Measurements from ENCODE around the gene TMEM151A.

Gene TMEM151A

DNA sequence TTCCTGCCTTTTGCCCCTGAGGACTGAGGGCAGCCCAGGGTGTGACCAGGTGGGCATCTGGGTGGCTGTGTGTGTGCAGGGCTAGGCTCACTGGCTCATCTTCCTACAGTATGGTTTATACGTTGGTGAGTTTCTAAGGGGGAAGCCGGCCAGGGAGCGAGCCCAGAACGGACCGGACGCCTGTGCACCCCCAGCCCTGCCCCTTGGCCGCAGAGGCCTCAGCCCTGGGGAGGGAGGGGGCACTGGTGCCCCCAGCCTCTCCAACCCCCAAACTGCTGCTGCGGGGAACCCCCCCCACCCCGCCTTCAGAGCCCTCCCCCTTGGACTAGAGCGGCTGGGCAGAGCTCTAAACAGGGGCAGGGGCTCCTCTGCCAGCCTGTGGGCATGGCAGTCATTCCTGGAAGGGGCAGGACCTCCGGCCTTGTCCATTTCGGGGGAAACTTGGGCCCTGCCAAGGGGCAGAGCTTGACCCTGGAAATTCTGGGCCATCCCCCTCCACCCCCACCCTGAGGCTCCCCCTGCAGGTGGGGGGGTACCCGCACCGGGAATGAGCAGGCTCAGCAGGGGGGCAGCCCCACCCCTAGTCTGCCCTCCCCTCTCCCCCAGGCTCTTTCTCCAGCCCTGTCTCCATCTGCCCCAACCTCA is 8.1 kb upstream of the TMEM151A start:
- DNase-seq, result no peak

GRCh38 chr11:66284526-66285078 is 7.1 kb upstream of the TMEM151A start:
- no peak for DNase-seq

DNA sequence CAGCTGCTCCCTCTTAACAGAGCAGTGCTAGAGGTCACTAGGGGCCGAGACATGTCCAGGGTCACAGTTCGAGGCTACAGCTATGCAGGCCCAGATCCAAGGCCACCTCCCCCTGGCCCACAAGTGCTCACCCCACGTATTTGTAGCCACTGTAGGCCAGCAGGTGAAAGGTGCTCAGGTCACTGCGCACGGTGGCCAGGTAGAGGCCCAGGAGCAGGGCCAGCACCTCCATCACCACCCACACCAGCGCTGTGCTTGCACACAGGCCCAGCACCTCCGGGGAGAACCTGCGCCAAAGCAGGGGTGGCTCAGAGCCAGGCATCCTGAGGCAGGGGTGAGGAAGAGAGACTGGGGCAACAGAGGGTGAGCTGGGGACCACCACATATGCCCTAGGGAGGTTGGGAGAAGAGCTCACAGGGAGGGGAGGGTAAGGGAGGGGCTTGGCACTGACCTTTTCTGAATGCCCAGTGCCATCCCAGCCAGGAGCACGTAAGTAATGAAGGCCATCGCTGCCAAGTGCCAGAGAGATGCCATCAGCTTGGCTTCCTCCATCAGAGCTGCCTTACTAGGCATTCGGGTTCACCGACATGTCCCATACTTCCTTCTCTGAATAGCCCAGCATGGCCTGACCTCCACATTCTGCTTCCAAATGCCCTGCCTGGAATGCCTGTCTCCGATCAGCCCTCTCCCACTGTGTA is 6.3 kb upstream of the TMEM151A start:
- DNase-seq, result no peak

DNA sequence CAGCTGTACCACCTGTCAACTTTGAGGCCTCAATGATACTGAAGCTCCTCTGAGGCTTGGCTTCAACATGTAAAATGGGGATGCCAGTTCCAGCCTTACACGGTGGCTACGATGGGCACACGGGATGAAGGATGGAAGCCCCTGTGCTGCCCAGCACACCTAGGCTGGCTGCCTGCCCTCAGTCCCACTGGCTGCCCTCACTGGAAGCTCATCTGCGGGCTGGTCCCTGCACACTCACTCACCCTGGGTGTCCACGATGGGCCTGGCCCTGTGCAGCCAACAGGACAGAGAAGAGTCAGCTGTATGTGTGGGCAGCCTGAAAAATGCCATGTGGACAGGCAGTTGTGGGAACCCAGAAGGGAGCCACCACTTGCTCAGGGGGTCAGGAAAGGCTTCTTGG is 5.0 kb upstream of the TMEM151A start:
- no peak for DNase-seq

DNA sequence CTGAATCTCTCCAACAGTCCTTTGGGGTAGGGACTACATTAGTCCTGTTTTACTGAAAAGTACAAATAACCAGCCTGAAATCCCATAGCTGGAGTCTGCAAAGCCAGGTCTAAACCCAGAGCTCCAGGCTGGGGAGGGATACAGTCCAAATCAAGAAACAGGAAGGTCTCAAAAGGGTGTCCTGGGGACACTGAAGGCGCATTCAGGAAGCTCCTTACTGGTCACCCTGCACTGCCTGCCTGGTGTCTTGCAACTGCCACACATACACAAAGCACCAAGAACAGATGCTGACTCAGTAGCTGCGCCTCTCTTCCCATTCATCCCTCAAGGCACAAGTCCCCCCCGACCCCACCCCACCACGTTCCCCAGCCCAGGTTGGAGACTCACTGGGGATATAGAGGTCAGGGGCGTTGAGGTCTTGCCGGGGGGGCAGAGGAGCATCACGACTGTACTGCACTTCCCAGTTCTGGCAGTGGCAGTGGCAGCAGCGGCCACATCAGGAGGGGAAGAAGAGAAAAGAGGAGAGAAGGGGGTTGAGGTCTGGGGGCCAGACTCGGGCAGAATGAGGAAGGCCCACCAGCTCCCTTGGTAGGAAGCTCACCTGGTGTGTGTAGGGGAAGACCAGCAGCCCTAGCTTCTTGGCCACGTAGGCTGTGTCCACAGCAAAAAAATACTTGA is 4.3 kb upstream of the TMEM151A start:
- no peak for DNase-seq

GRCh38 chr11:66287889-66288670 is 3.6 kb upstream of the TMEM151A start:
- DNase-seq, result no peak

DNA sequence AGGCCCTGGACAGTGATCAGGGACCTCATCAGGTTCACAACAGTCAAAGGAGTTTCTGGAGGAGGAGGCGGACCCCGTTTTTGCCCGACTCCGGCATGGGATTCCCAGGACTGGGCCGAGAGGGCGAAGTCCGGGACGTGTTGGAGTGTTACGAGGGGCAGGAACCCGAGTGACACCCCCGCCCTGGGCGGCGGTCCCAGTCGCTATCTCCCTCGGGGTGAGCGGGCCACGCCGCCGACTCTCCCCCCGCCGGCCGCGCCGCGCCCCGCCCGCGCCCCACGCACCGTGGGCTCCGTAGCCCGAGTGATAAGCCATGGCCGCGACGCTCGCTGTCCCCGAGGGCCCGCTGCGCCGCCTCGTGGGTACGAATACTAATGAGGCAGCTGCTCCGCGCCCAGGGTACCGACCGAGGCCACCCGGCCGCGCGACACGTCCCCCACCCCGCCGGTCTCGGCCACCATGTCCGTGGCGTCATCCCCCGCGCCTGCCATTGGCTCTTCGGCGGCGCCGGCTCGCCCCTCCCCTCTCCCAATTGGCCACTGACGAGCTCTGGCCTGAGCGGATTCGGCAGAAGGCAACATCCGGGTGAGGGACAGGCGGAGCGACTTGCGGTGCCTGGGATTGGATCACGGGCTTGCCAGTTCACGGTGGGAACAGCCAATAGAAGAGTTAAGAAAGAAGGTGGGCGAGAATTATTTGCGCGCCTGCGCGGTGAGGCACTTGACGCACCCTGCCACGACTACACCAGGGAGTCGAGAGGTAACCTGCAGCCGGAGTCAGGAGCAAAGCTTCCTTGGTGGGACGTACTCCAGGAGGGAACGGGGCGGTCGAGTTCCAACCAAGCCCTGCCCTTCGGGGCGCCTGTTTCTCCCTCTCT is 2.8 kb upstream of the TMEM151A start, which contains the start of gene YIF1A:
YIF1A (minus strand) TSS at position 473 of the 877 bp plus-strand sequence; CDS start at position 315, 158 bp downstream.
- DNase-seq, result peak; percentile 97

DNA sequence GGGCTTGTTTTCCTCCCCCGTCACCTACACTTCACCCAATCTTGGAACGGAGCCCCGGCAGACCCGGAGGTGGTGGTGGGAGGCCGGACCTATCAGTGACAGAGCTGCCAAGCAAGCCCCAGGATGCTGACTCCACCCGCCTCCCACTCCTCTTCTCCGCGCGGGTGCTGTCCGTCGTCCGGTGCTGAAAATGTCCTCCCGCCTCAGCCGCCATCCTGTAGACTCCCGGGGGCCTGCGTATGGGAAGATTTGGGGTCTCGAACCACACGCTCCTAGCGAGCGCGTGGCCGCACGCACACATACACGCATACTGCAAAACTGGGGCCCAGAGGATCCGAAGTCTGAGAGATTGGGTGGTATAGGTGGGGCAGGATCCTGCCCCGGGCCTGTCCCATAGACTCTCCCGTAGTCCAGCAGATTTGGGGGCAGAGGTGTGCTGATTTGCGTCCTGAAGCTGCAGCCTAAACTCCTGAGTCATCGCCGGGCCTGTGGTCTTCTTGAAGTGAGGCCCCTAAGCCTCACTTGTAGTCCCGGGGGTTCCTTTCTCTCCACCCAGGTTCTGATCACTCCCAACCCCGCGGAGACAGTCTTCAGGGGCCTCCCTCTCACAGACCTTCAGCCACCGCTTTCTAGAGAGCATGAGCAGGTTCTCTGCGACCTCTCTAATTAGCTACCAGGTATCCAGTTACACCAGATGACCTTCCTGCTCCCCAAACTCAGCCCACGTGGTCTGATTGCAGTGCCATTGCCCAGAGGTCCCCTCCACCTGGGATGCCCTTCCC is 2.0 kb upstream of the TMEM151A start:
- DNase-seq, result no peak

DNA sequence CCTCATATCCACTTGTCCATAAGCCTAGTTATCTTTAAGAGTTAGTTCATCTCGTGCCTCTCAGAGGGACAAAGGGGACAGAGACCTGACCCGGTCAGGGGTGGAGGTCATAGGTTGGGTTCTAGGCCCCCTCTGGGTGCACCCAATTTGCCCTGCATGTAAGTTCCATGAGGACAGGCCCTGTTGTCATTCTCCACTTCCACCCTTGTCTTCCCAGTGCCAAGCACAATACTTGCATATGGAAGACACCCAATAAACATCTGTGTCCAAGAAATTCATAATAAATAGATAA is 1.4 kb upstream of the TMEM151A start:
- no peak for DNase-seq

DNA sequence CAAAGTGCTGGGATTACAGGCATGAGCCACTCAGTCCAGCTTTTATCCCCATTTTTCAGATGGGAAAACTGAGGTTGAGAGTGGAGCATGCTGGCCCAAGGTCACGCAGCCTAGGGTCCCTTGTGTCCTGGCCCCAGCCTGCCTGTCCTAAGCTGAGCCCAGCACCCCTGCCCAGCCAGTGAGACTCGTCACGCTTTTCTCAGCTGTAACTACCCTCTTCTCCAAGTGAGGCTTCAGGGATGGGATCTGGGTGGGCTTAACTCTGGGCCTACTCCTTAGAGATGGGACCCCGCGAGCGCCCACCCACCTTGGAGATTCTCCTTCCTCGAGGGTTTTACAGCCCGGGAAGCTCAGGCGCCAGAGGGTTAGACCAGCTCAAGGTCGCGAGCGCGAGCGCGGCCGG is 390 bp upstream of the TMEM151A start:
- DNase-seq, result no peak

DNA sequence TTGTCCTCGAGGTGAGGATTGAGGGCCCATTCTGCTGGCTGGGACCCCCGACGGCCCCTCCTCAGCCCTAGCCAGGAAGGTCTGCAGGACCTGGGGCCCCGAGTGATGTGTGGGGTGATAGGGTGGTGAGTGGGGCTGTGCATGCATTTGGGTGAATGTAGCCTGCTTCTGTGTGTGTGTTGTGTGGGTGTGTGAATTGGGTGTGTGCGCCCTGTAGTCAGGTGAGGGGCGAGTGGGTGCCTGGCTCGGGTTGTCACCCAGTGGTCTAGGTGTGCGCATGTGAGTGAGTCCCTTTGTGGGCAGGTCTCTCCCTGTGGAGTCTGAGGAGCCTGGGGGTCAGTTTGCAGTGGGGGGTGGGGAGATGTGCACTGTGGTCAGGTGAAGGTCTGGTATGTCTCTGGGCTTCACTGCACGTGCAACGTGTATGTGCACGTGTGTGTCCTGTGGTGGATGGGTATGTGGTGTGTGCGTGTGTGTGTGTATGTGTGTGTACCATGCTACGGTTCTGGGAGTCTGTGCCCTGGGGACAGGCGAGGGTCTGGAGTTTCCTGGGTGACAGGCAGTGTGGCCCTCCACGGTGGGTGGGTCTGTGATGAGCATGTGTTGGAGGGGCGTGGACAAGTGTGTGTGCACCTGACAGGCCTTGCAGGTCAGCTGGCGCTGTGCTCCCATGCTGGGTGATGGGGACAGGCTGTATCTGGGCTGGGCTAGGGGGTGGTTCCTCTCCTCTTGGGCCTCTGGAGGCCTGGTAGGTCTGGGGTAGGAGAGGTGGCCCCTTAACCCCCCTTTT is 1.0 kb downstream of the TMEM151A start:
- no peak for DNase-seq

DNA sequence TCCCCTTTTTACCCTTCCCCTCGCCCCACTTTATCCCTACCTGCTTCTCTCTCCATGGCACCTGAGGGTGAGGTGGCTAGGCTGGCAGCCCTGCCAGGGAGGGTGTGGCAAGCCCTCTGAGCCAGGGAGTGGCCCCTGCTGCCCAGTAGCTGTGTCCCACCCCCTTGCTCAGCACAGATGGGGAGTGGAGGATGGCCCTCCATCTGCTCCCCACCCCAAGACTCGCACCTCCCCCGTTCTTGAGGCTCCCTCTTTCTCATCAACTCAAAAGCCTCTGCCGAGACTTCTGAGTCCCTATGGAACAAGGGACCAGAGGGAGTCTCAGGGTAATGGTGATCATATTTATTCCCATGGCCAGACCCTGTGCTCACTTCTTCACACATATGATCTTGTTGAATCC is 1.7 kb downstream of the TMEM151A start:
- no peak for DNase-seq

DNA sequence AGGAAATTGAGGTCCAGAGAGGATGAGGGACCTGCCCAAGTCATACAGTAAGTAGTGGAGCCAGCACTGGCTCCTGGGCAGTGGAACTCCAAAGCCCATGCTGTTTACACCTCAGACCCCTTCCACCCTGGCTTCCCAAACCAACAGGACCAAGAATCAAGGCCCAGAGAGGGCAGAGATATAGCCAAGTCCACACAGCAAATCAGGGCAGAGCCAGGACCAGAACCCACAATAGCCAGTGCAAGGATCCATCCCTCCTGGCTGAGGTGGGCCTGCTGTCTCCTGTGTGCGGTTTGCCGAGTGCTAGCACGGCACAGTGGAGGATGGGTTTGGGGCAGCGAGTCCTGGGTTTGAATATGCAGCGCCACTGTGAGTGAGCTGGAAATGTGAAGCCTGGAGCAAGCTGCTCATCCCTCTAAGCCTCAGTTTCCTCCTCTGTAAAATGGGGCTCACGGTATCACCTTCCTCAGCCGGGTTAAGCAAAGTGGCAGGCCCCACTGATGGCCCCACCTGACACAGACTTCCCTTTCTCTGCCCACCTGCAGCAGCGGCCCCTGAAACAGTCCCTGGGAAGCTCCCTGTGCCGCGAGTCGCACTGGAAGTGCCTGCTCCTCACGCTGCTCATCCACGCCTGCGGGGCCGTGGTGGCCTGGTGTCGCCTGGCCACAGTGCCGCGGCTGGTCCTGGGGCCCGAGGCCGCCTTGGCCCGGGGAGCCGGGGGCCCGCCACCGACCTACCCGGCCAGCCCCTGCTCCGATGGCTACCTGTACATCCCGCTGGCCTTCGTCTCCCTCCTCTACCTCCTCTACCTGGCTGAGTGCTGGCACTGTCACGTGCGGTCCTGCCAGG is 2.3 kb downstream of the TMEM151A start:
- no peak for DNase-seq

DNA sequence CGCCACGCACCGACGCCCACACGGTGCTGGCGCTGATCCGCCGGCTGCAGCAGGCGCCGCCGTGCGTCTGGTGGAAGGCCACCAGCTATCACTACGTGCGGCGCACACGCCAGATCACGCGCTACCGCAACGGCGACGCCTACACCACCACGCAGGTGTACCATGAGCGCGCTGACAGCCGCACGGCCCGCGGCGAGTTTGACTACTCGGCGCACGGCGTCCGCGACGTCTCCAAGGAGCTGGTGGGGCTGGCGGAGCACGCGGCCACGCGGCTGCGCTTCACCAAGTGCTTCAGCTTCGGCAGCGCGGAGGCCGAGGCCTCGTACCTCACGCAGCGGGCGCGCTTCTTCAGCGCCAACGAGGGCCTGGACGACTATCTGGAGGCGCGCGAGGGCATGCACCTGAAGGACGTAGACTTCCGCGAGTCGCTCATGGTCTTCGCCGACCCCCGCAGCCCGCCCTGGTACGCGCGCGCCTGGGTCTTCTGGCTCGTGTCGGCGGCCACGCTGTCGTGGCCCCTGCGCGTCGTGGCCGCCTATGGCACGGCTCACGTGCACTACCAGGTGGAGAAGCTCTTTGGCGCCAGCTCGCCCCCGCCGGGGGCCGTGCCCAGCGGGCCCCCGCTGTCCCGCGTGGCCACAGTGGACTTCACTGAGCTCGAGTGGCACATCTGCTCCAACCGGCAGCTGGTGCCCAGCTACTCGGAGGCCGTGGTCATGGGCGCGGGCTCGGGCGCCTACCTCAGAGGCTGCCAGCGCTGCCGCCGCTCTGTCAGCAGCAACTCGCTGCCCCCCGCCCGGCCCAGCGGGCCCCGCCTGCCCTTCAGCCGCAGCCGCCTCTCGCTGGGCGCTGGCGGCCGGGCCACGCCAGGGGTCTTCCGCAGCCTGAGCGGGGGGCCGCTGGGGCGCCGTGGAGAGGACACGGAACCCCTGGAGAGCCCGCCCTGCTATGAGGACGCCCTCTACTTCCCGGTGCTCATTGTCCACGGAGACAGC is 3.2 kb downstream of the TMEM151A start:
- DNase-seq, result no peak

GRCh38 chr11:66297610-66298009 is 5.9 kb downstream of the TMEM151A start:
- DNase-seq, result no peak

DNA sequence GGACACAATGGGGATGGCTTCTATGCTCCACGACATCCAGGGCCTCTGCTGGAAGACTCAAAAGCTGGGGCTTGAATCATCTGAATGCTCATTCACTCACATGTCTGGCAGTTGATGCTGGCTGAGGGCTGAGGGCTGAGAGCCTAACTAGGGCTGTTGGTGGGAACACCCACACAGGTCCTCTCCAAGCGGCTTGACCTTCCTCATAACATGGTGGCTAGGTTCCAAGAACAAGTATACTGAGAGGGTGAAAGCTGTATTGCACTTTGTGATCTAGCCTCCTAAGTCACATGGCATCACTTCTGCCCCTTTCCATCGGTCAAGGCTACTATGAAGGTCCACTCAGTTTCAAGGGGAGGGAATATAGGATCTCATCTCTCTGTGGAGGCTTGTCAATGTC is 7.5 kb downstream of the TMEM151A start:
- DNase-seq, result no peak

GRCh38 chr11:66302656-66303055 is 11.0 kb downstream of the TMEM151A start:
- no peak for DNase-seq

DNA sequence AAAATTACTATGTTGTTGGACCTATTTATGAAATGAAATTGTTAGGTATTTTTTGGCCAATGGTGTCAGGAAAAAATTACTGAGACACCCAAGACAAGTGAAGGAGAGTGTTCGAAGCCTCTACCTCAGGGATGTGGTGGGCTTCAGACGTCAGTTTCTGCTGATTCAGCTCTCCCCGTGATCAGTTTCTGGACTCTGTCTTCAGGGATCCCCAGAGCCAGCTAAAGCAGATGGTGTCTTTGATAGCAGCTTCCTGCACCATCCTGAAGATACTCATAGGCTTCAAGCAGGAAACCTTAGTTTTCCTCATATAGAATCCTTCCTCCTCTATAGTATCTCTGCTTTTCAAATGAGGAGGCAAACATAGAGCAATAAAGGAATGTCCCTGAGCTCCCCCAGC is 17.8 kb downstream of the TMEM151A start:
- no peak for DNase-seq
